Ammon's horn (tissue), 1 donor: ENCODE measurements around the gene MSI2.

ENCODE experiments used
- DNase-seq: peaks from one replicate; pipeline ENCODE4 v3.0.0-alpha.2; 2016; ENCODE audit warnings: low spot score

MSI2 gene

GRCh38 chr17:57440522-57441269 is 184.4 kb downstream of the MSI2 start:
- DNase-seq, result peak; percentile 85

GRCh38 chr17:57441270-57441600 is 184.9 kb downstream of the MSI2 start:
- DNase-seq, result no peak

- no peak for DNase-seq
Observed at GRCh38 chr17:57442401-57442823, 186.1 kb downstream of the MSI2 start.

- peak; percentile 52 for DNase-seq
Observed at GRCh38 chr17:57442914-57443571, 186.7 kb downstream of the MSI2 start.

GRCh38 chr17:57443781-57444180 is 187.5 kb downstream of the MSI2 start:
- DNase-seq, result no peak

- DNase-seq, result no peak
Observed at GRCh38 chr17:57444682-57445450, 188.5 kb downstream of the MSI2 start.

- DNase-seq, result no peak
Observed at GRCh38 chr17:57445772-57446472, 189.6 kb downstream of the MSI2 start.

GRCh38 chr17:57447357-57447989 is 191.2 kb downstream of the MSI2 start:
- DNase-seq, result no peak

- peak; percentile 36 for DNase-seq
Observed at GRCh38 chr17:57447990-57448758, 191.9 kb downstream of the MSI2 start.

GRCh38 chr17:57448759-57449283 is 192.5 kb downstream of the MSI2 start:
- DNase-seq, result no peak

- DNase-seq, result no peak
Observed at GRCh38 chr17:57451191-57451590, 194.9 kb downstream of the MSI2 start.

GRCh38 chr17:57451643-57452042 is 195.3 kb downstream of the MSI2 start:
- DNase-seq, result no peak

GRCh38 chr17:57453841-57454425 is 197.6 kb downstream of the MSI2 start:
- no peak for DNase-seq

- no peak for DNase-seq
Observed at GRCh38 chr17:57454729-57455062, 198.4 kb downstream of the MSI2 start.

- DNase-seq, result peak; percentile 62
Observed at GRCh38 chr17:57455063-57455914, 199.0 kb downstream of the MSI2 start.

- DNase-seq, result no peak
Observed at GRCh38 chr17:57456622-57457021, 200.3 kb downstream of the MSI2 start.

GRCh38 chr17:57457188-57457587 is 200.9 kb downstream of the MSI2 start:
- no peak for DNase-seq

GRCh38 chr17:57458718-57459285 is 202.5 kb downstream of the MSI2 start:
- no peak for DNase-seq

GRCh38 chr17:57459286-57459915 is 203.1 kb downstream of the MSI2 start:
- no peak for DNase-seq
